HCT116 (cell line): ENCODE results near the gene KRTAP12-4. TPM values are rescaled to one million over a fixed set of nuclear protein-coding genes. Genes with fewer than 3 reads are reported as not detected.

Source experiments
- ATAC-seq: fragments of 200-7000 bp; cut with Tn5 transposase; 2 replicates; pipeline ENCODE4 v1.9.1; 2020; ENCODE audit warnings: mild to moderate bottlenecking, moderate library complexity
- BruUV-seq: library from RNA; stranded (reverse); fragments of 400-500 nt; replicated peaks from 2 replicates; lab custom pipeline; 2021; lab: Mats Ljungman, UMichigan
- CTCF ChIA-PET: fragments of 300-600 bp; sonication (Branson Sonifier 250); formaldehyde crosslinking; loops from one replicate; lab custom pipeline; 2021; ENCODE audit warnings: antibody characterized with exemption; lab: Charles Lee
- POLR2A ChIA-PET: fragments of 300-600, 350-600 bp; sonication (Branson Sonifier 250); formaldehyde crosslinking; loops from one replicate; lab custom pipeline; 2021; ENCODE audit warnings: antibody characterized with exemption; lab: Charles Lee
- RAD21 ChIA-PET, 2 experiments: fragments of 300-600 bp; sonication (Branson Sonifier 250); formaldehyde crosslinking; loops; one replicate each; lab custom pipeline; 2023; ENCODE audit warnings: low total read pairs in 2 of 2; ENCODE audit not compliant: uncharacterized antibody in 2 of 2, unreplicated experiment in 2 of 2, low non-redundant PET in 1 of 2; lab: Charles Lee
- DNase-seq: peaks from one replicate; pipeline ENCODE4 v3.0.0-alpha.2; 2010; ENCODE audit warnings: low read depth, low spot score
- H2AFZ ChIP-seq: fragments of 200-600 bp; shearing (Covaris generic), sonication (generic); 2 replicates; pipeline ENCODE4 v1.6.1; 2017; ENCODE audit warnings: low read depth, mixed run types, mixed read lengths, antibody characterized with exemption, low read length; ENCODE audit not compliant: poor library complexity, severe bottlenecking
- H3K27ac ChIP-seq: 2 replicates; pipeline ENCODE4 v1.5.1; 2012; ENCODE audit warnings: low read depth, low read length
- H3K27me3 ChIP-seq: fragments of 200-600 bp; sonication (generic); 2 replicates; pipeline ENCODE4 v1.6.1; 2016; ENCODE audit warnings: mixed run types, low read length, mixed read lengths; ENCODE audit not compliant: insufficient read depth
- H3K36me3 ChIP-seq, 2 experiments: fragments of 200-500 bp in 1 of 2; fragments of 200-600 bp in 1 of 2; sonication (Bioruptor generic) in 1 of 2; sonication (generic) in 1 of 2; 2 replicates each; pipeline versions ENCODE4 v1.5.1 to v1.6.1; 2014 to 2016; ENCODE audit warnings: low read length in 2 of 2, inconsistent platforms in 1 of 2, mixed read lengths in 1 of 2, mixed run types in 1 of 2; ENCODE audit not compliant: insufficient read depth in 2 of 2, control insufficient read depth in 1 of 2
- H3K4me1 ChIP-seq, 2 experiments: fragments of 200-600 bp in 1 of 2; sonication (generic) in 1 of 2; 2 replicates each; pipeline versions ENCODE4 v1.5.1 to v1.6.1; 2012 to 2017; ENCODE audit warnings: low read length in 2 of 2, inconsistent platforms in 1 of 2, mild to moderate bottlenecking in 1 of 2, mixed read lengths in 1 of 2, mixed run types in 1 of 2, moderate library complexity in 1 of 2; ENCODE audit not compliant: insufficient read depth in 2 of 2, control insufficient read depth in 1 of 2
- H3K4me2 ChIP-seq: fragments of 200-600 bp; sonication (generic); 2 replicates; pipeline ENCODE4 v1.6.1; 2017; ENCODE audit warnings: mixed run types, low read length, mixed read lengths
- H3K4me3 ChIP-seq, 2 experiments: fragments of 200-600 bp in 1 of 2; sonication (generic) in 1 of 2; replicated peaks in 1 of 2; 2 replicates each; pipeline ENCODE4 v1.5.1; 2011 to 2016; ENCODE audit warnings: low read length in 2 of 2, control low read depth in 1 of 2, low read depth in 1 of 2, mild to moderate bottlenecking in 1 of 2, mixed read lengths in 1 of 2, mixed run types in 1 of 2
- H3K79me2 ChIP-seq: fragments of 200-600 bp; sonication (generic); 2 replicates; pipeline ENCODE4 v1.6.1; 2017; ENCODE audit warnings: mild to moderate bottlenecking, mixed run types, low read length, moderate library complexity, mixed read lengths; ENCODE audit not compliant: insufficient read depth
- H3K9ac ChIP-seq: fragments of 200-600 bp; sonication (generic); 2 replicates; pipeline ENCODE4 v1.6.1; 2016; ENCODE audit warnings: low read length, mixed read lengths
- H3K9me2 ChIP-seq: fragments of 200-600 bp; sonication (generic), shearing (Covaris generic); 2 replicates; pipeline ENCODE4 v1.6.1; 2017; ENCODE audit warnings: mixed run types, mild to moderate bottlenecking, moderate library complexity; ENCODE audit not compliant: insufficient read depth
- H3K9me3 ChIP-seq, 2 experiments: fragments of 200-500 bp in 1 of 2; fragments of 200-600 bp in 1 of 2; sonication (Bioruptor generic) in 1 of 2; sonication (generic) in 1 of 2; 2 replicates each; pipeline ENCODE4 v1.6.1; 2014 to 2017; ENCODE audit warnings: low read length in 2 of 2, mixed read lengths in 2 of 2, inconsistent platforms in 1 of 2, low read depth in 1 of 2, mild to moderate bottlenecking in 1 of 2, mixed run types in 1 of 2, moderate library complexity in 1 of 2; ENCODE audit not compliant: control insufficient read depth in 1 of 2, insufficient read depth in 1 of 2
- H4K20me1 ChIP-seq: fragments of 200-600 bp; sonication (generic), shearing (Covaris generic); 2 replicates; pipeline ENCODE4 v1.6.1; 2017; ENCODE audit warnings: mixed run types, mild to moderate bottlenecking, moderate library complexity; ENCODE audit not compliant: insufficient read depth
- ATF3 ChIP-seq: IDR thresholded peaks from 2 replicates; pipeline ENCODE4 v1.6.1; 2012
- CEBPB ChIP-seq: IDR thresholded peaks from 2 replicates; pipeline ENCODE4 v1.6.1; 2012; ENCODE audit warnings: low read depth
- ELF1 ChIP-seq: IDR thresholded peaks from 2 replicates; pipeline ENCODE4 v1.6.1; 2012; ENCODE audit warnings: low read depth, borderline replicate concordance
- EZH2phosphoT487 ChIP-seq: fragments of 200-600 bp; IDR thresholded peaks from 2 replicates; pipeline ENCODE4 v1.6.1; 2018; ENCODE audit warnings: antibody characterized with exemption, borderline replicate concordance
- FOSL1 ChIP-seq: IDR thresholded peaks from 2 replicates; pipeline ENCODE4 v1.6.1; 2012; ENCODE audit warnings: low read depth
- POLR2A ChIP-seq: IDR thresholded peaks from 2 replicates; pipeline ENCODE4 v1.7.0; 2011; ENCODE audit warnings: borderline replicate concordance; ENCODE audit not compliant: insufficient read depth, insufficient read length; ENCODE audit errors: extremely low read depth
- RAD21 ChIP-seq: IDR thresholded peaks from 2 replicates; pipeline ENCODE4 v1.6.1; 2012; ENCODE audit warnings: low read depth, mild to moderate bottlenecking
- SP1 ChIP-seq: IDR thresholded peaks from 2 replicates; pipeline ENCODE4 v1.6.1; 2012; ENCODE audit warnings: low read depth
- ZBTB33 ChIP-seq: IDR thresholded peaks from 2 replicates; pipeline ENCODE4 v1.6.1; 2011; ENCODE audit warnings: mild to moderate bottlenecking, low read length, moderate library complexity; ENCODE audit not compliant: insufficient replicate concordance; ENCODE audit errors: extremely low read depth
- ZNF274 ChIP-seq: fragments of 200-500 bp; sonication (Bioruptor generic); IDR thresholded peaks from 2 replicates; pipeline ENCODE4 v1.6.1; 2014; ENCODE audit warnings: mild to moderate bottlenecking, low read depth, low read length, inconsistent platforms
- intact Hi-C: fragments of 100-400 bp; cut with micrococcal nuclease; formaldehyde crosslinking; loops from 2 replicates; pipeline ENCODE4 v1.10.0; 2022
- total RNA-seq: library from RNA; stranded (reverse); gene quantifications from one replicate; pipeline ENCODE4 v1.2.1, GENCODE V29; 2021; ENCODE audit not compliant: unreplicated experiment

KRTAP12-4 gene
- total RNA-seq, 1 experiment from 2014 or later = not detected

GRCh38 chr21:44658541-44658910 is 4.1 kb upstream of the KRTAP12-4 start:
- TF ChIP-seq EZH2phosphoT487 (no peak), CEBPB (no peak), RAD21 (no peak), ATF3 (no peak), SP1 (no peak), ZBTB33 (no peak), FOSL1 (no peak), ZNF274 (no peak), POLR2A (no peak), ELF1 (no peak)
- TF ChIP-seq, all 23 proteins: peak for 0
- Histone ChIP-seq H3K9ac (no peak overlapping the region), H3K4me1 (no peaks in the 10 kb centered on the region), H3K27ac (no peak overlapping the region), H3K9me3 (no peaks in the 10 kb centered on the region), H3K4me3 (no peak overlapping the region), H3K9me2 (no peaks in the 10 kb centered on the region), H4K20me1 (no peaks in the 10 kb centered on the region), H3K4me2 (no peak overlapping the region), H3K79me2 (no peaks in the 10 kb centered on the region), H3K27me3 (no peaks in the 10 kb centered on the region), H2AFZ (no peak overlapping the region), H3K36me3 (no peaks in the 10 kb centered on the region)
- BruUV-seq = no TSS peak
- ATAC-seq (no peak), DNase-seq (no peak)
- CTCF ChIA-PET = no interaction called here
- intact Hi-C loops = no loop called here
- RAD21 ChIA-PET = no interaction called here
- POLR2A ChIA-PET = no interaction called here
